AG09309 (cell line): Measurements from ENCODE around the gene GRAMD1B.

Source experiments
- DNase-seq: peaks from one replicate; pipeline ENCODE4 v3.0.0-alpha.2; 2010; ENCODE audit warnings: low read depth
- H3K4me3 ChIP-seq: 2 replicates; pipeline ENCODE4 v1.5.1; 2011; ENCODE audit warnings: mild to moderate bottlenecking, low read depth, low read length, moderate library complexity; ENCODE audit not compliant: control insufficient read depth
- TF ChIP-seq, protein P1 (sequence below): IDR thresholded peaks from 2 replicates; pipeline ENCODE4 v1.5.1; 2011; ENCODE audit warnings: mild to moderate bottlenecking, low read depth, low read length, inconsistent platforms; ENCODE audit not compliant: insufficient read depth, control insufficient read depth; ENCODE audit errors: missing control alignments

Gene GRAMD1B

GRCh38 chr11:123562158-123562557 lies 132.1 kb downstream of the GRAMD1B start:
- TF ChIP-seq, protein P1, sequence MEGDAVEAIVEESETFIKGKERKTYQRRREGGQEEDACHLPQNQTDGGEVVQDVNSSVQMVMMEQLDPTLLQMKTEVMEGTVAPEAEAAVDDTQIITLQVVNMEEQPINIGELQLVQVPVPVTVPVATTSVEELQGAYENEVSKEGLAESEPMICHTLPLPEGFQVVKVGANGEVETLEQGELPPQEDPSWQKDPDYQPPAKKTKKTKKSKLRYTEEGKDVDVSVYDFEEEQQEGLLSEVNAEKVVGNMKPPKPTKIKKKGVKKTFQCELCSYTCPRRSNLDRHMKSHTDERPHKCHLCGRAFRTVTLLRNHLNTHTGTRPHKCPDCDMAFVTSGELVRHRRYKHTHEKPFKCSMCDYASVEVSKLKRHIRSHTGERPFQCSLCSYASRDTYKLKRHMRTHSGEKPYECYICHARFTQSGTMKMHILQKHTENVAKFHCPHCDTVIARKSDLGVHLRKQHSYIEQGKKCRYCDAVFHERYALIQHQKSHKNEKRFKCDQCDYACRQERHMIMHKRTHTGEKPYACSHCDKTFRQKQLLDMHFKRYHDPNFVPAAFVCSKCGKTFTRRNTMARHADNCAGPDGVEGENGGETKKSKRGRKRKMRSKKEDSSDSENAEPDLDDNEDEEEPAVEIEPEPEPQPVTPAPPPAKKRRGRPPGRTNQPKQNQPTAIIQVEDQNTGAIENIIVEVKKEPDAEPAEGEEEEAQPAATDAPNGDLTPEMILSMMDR, result no peak
- no peak for DNase-seq
- no peak overlapping the region for H3K4me3 ChIP-seq

- TF ChIP-seq, protein P1, result no peak
- DNase-seq, result no peak
- no peak overlapping the region for H3K4me3 ChIP-seq
Observed at GRCh38 chr11:123562829-123563228, 132.8 kb downstream of the GRAMD1B start.

GRCh38 chr11:123564221-123564620 lies 134.2 kb downstream of the GRAMD1B start:
- no peak for DNase-seq
- no peak overlapping the region for H3K4me3 ChIP-seq
- TF ChIP-seq, protein P1, result no peak

- no peak for DNase-seq
- TF ChIP-seq, protein P1, result no peak
- no peak overlapping the region for H3K4me3 ChIP-seq
Observed at GRCh38 chr11:123566852-123567251, 136.8 kb downstream of the GRAMD1B start.

- no peak for DNase-seq
- TF ChIP-seq, protein P1, result no peak
- H3K4me3 ChIP-seq, result no peak overlapping the region
Observed at GRCh38 chr11:123567466-123567865, 137.4 kb downstream of the GRAMD1B start.

DNA sequence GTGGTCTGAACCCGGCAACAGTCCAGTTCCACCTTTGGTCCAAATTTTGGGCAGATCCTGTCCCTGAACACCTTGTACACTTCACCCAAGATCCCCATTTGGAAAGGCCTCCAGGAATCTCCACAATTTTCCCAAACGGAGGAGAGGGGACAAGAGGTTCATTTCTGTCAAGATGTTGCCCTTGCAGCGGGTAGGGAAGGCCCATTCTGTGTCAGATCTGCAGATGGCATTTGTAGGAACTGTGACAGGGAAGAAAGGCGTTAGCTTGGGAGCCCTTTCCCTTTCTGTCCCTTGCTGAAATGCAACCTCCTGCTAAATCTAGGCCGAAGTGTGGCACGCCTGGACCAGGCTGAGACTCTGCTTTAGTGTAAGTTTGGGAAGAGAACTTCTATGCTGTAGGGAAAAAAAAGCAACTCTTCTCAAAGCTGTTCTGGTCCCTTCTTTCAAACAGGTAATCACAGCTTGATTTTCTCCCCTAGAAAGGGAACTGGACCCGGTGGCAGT lies 138.3 kb downstream of the GRAMD1B start:
- TF ChIP-seq, protein P1, result no peak
- no peak overlapping the region for H3K4me3 ChIP-seq
- DNase-seq, result no peak

DNA sequence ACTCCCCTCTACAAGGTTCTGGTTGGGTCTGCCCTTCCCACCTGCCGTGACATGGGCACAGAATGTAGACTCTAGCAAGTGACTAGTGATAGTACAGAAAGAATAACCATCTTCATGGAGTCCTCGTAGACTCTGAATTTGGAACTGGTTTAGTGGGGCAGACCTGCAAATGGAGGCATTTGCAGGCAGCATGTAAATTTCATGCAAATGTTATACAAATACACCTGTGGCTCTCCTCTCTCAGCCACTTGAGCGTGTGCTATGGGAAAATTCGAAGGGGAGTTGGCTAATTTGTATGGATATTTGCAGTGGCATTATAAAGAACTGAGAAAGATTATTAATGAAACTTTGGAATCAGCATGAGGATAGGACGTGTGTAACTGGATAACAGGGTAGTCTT lies 139.3 kb downstream of the GRAMD1B start:
- TF ChIP-seq, protein P1, result no peak
- DNase-seq, result no peak
- H3K4me3 ChIP-seq, result no peak overlapping the region
